Neuronal stem cell (in vitro differentiated cells): ENCODE data around the gene SHISAL1.

ENCODE experiments used
- DNase-seq: peaks from one replicate; pipeline ENCODE4 v3.0.0-alpha.2; 2013; ENCODE audit warnings: low spot score
- H2AFZ ChIP-seq: one replicate; pipeline ENCODE4 v1.6.1; 2013; ENCODE audit warnings: mild to moderate bottlenecking, low read length, inconsistent platforms
- H2AK5ac ChIP-seq: 2 replicates; pipeline ENCODE4 v1.6.1; 2013; ENCODE audit warnings: low read depth, mild to moderate bottlenecking, inconsistent platforms, low read length, moderate library complexity, mixed read lengths
- H2BK120ac ChIP-seq: 2 replicates; pipeline ENCODE4 v1.6.1; 2013; ENCODE audit warnings: low read depth, mild to moderate bottlenecking, inconsistent platforms, low read length, moderate library complexity, mixed read lengths
- H2BK12ac ChIP-seq: one replicate; pipeline ENCODE4 v1.6.1; 2013; ENCODE audit warnings: low read length, inconsistent platforms
- H2BK15ac ChIP-seq: 2 replicates; pipeline ENCODE4 v1.6.1; 2013; ENCODE audit warnings: mild to moderate bottlenecking, low read length, inconsistent platforms, mixed read lengths
- H2BK5ac ChIP-seq: one replicate; pipeline ENCODE4 v1.6.1; 2013; ENCODE audit warnings: inconsistent platforms, mild to moderate bottlenecking, low read length, moderate library complexity
- H3K14ac ChIP-seq: one replicate; pipeline ENCODE4 v1.6.1; 2013; ENCODE audit warnings: low read length, inconsistent platforms
- H3K18ac ChIP-seq: 2 replicates; pipeline ENCODE4 v1.6.1; 2013; ENCODE audit warnings: low read length, inconsistent platforms
- H3K23ac ChIP-seq: 2 replicates; pipeline ENCODE4 v1.6.1; 2013; ENCODE audit warnings: low read depth, mild to moderate bottlenecking, mixed read lengths, low read length, inconsistent platforms; ENCODE audit not compliant: poor library complexity
- H3K27ac ChIP-seq: replicated peaks from 3 replicates; pipeline ENCODE4 v1.5.1; 2013; ENCODE audit warnings: low read length, inconsistent platforms
- H3K27me3 ChIP-seq, 3 experiments: 2 replicates each; pipeline ENCODE4 v1.6.1; 2013; ENCODE audit warnings: low read length in 3 of 3, mild to moderate bottlenecking in 2 of 3, inconsistent platforms in 1 of 3, low read depth in 1 of 3, mixed read lengths in 1 of 3, moderate library complexity in 1 of 3; ENCODE audit not compliant: control insufficient read depth in 3 of 3, insufficient read depth in 3 of 3
- H3K36me3 ChIP-seq, 2 donors: replicated peaks in 1 of 2; 2 replicates each; pipeline ENCODE4 v1.6.1; 2013; ENCODE audit warnings: low read length in 2 of 2; ENCODE audit not compliant: control insufficient read depth in 2 of 2, insufficient read depth in 2 of 2
- H3K4ac ChIP-seq: 2 replicates; pipeline ENCODE4 v1.6.1; 2013; ENCODE audit warnings: inconsistent platforms, mild to moderate bottlenecking, low read length, moderate library complexity
- H3K4me1 ChIP-seq, 2 donors: 1 replicate in 1 of 2; 2 replicates in 1 of 2; pipeline ENCODE4 v1.6.1; 2013; ENCODE audit warnings: low read length in 2 of 2, low read depth in 1 of 2; ENCODE audit not compliant: control insufficient read depth in 2 of 2, insufficient read depth in 1 of 2
- H3K4me2 ChIP-seq: one replicate; pipeline ENCODE4 v1.6.1; 2013; ENCODE audit warnings: mild to moderate bottlenecking, low read length, inconsistent platforms; ENCODE audit not compliant: insufficient read depth, poor library complexity, severe bottlenecking
- H3K4me3 ChIP-seq, 2 donors: 2 replicates each; pipeline ENCODE4 v1.5.1; 2013; ENCODE audit warnings: low read length in 2 of 2, mild to moderate bottlenecking in 2 of 2, inconsistent platforms in 1 of 2, moderate library complexity in 1 of 2
- H3K79me1 ChIP-seq: one replicate; pipeline ENCODE4 v1.6.1; 2013; ENCODE audit warnings: low read depth, mild to moderate bottlenecking, inconsistent platforms, low read length, moderate library complexity
- H3K9ac ChIP-seq: one replicate; pipeline ENCODE4 v1.6.1; 2013; ENCODE audit warnings: mild to moderate bottlenecking, low read depth, low read length, inconsistent platforms; ENCODE audit not compliant: poor library complexity
- H3K9me3 ChIP-seq, 2 donors: replicated peaks in 1 of 2; 2 replicates each; pipeline versions ENCODE3 to v1.6.1; 2013; ENCODE audit warnings: low read length in 2 of 2, mild to moderate bottlenecking in 2 of 2, inconsistent platforms in 1 of 2, low read depth in 1 of 2, mixed read lengths in 1 of 2, moderate library complexity in 1 of 2; ENCODE audit not compliant: control insufficient read depth in 2 of 2, insufficient read depth in 1 of 2
- H4K8ac ChIP-seq: one replicate; pipeline ENCODE4 v1.6.1; 2013; ENCODE audit warnings: low read depth, mild to moderate bottlenecking, inconsistent platforms, low read length, moderate library complexity
- H4K91ac ChIP-seq: one replicate; pipeline ENCODE4 v1.6.1; 2013; ENCODE audit warnings: low read length, low read depth, mild to moderate bottlenecking, inconsistent platforms; ENCODE audit not compliant: poor library complexity
- WGBS, 2 donors: extraction: QIAGEN DNeasy Blood & Tissue Kit; methylation state at CpG; one replicate each; pipeline ENCODE4 v1.1.7; 2013; ENCODE audit warnings: missing lambda C conversion rate in 2 of 2, mixed read lengths in 1 of 2; ENCODE audit not compliant: insufficient read length in 2 of 2, insufficient replicate concordance in 1 of 2; ENCODE audit errors: extremely low coverage in 2 of 2; 5-methylcytosine and 5-hydroxymethylcytosine counted together

SHISAL1 gene

DNA sequence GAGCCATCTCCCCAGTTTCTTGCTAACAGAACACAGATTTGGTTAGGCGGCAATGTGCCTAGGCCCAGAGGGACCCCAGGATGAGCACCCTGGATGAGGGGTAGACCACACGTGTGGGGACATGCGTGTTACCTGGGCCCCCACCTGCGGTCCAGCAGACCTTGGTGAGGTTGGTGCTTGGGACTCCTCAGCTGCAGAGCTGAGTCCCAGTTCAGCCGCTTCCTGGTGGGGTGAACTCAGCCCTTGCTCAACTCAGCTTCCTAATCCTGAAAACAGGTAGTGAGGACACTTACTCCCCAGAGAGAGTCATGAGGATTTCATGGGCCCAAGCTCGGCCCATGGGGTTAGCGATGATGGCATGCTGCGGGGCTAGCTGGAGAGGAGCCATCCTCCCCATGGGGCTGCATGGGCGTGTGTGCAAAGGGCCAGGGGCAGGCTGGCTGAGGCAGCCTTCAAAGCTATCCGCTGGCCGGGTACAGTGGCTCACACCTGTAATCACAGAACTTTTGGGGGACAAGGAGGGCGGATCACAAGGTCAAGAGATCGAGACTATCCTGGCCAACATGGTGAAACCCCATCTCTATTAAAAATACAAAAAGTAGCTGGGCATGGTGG, 46.9 kb upstream of the SHISAL1 start:
- no CpG with 5 or more reads among the region's 13 CpGs for WGBS, 2 donors
- no peaks in the 10 kb centered on the region for H3K79me1 ChIP-seq
- H2BK120ac ChIP-seq = peak overlapping the region; percentile 35
- H2AK5ac ChIP-seq = peak overlapping the region; percentile 93
- no peaks in the 10 kb centered on the region for H3K36me3 ChIP-seq
- H3K4me3 ChIP-seq = no peak overlapping the region
- H2BK5ac ChIP-seq = no peak overlapping the region
- H2BK15ac ChIP-seq = peak overlapping the region; percentile 81
- H3K4me2 ChIP-seq = no peak overlapping the region
- no peak overlapping the region for H3K14ac ChIP-seq
- H3K9me3 ChIP-seq = no peaks in the 10 kb centered on the region
- H2AFZ ChIP-seq = no peak overlapping the region
- H4K8ac ChIP-seq = no peak overlapping the region
- H3K23ac ChIP-seq = no peak overlapping the region
- H3K18ac ChIP-seq = peak overlapping the region; percentile 41
- peaks cover 6 to 22% of the 10 kb centered on the region in 2 donors for H3K4me1 ChIP-seq
- no peak overlapping the region for H4K91ac ChIP-seq
- H3K27me3 ChIP-seq = peaks cover 0 to 28% (median 0%) of the 10 kb centered on the region in 3 experiments
- no peak overlapping the region for H3K4ac ChIP-seq
- peak overlapping the region; percentile 63 for H2BK12ac ChIP-seq
- H3K27ac ChIP-seq = no peak overlapping the region
- no peak for DNase-seq
- H3K9ac ChIP-seq = peak overlapping the region; percentile 25

GRCh38 chr22:44358709-44359440, 46.1 kb upstream of the SHISAL1 start:
- Histone ChIP-seq H3K79me1 (no peaks in the 10 kb centered on the region), H2BK12ac (peak overlapping the region; percentile 63), H3K14ac (no peak overlapping the region), H3K4me2 (no peak overlapping the region), H2BK5ac (no peak overlapping the region), H3K9ac (peak overlapping the region; percentile 25), H3K27ac (no peak overlapping the region), H3K27me3 (peaks cover 0 to 28% (median 0%) of the 10 kb centered on the region in 3 experiments), H3K9me3 (no peaks in the 10 kb centered on the region), H3K4ac (no peak overlapping the region), H2AK5ac (peak overlapping the region; percentile 93), H3K18ac (peak overlapping the region; percentile 41), H4K91ac (no peak overlapping the region), H4K8ac (no peak overlapping the region), H3K36me3 (no peaks in the 10 kb centered on the region), H3K4me3 (no peak overlapping the region), H2BK120ac (peak overlapping the region; percentile 35), H3K4me1 (peaks cover 6 to 19% of the 10 kb centered on the region in 2 donors), H3K23ac (no peak overlapping the region), H2BK15ac (no peak overlapping the region), H2AFZ (no peak overlapping the region)
- no peak for DNase-seq
- no CpG with 5 or more reads among the region's 17 CpGs for WGBS, 2 donors

- Histone ChIP-seq H2BK12ac (no peak overlapping the region), H3K23ac (no peak overlapping the region), H2BK120ac (no peak overlapping the region), H2AFZ (peak overlapping the region; percentile 56), H3K27me3 (peaks cover 0 to 27% (median 0%) of the 10 kb centered on the region in 3 experiments), H3K14ac (no peak overlapping the region), H4K8ac (no peak overlapping the region), H2BK15ac (no peak overlapping the region), H3K4me1 (peaks cover 6 to 17% of the 10 kb centered on the region in 2 donors), H3K4me2 (no peak overlapping the region), H3K27ac (no peak overlapping the region), H3K36me3 (no peaks in the 10 kb centered on the region), H2AK5ac (no peak overlapping the region), H3K18ac (peak overlapping the region; percentile 0), H3K9me3 (no peaks in the 10 kb centered on the region), H3K4me3 (no peak overlapping the region), H3K79me1 (no peaks in the 10 kb centered on the region), H3K9ac (no peak overlapping the region), H3K4ac (no peak overlapping the region), H4K91ac (no peak overlapping the region), H2BK5ac (no peak overlapping the region)
- DNase-seq = no peak
- no CpG with 5 or more reads among the region's 19 CpGs for WGBS, 2 donors
Measured at GRCh38 chr22:44357966-44358465, 45.3 kb upstream of the SHISAL1 start.

GRCh38 chr22:44357296-44357965, 44.7 kb upstream of the SHISAL1 start:
- H2BK12ac ChIP-seq = no peak overlapping the region
- H4K8ac ChIP-seq = no peak overlapping the region
- no peak overlapping the region for H3K27ac ChIP-seq
- no peak overlapping the region for H2AK5ac ChIP-seq
- H3K14ac ChIP-seq = no peak overlapping the region
- no peak overlapping the region for H3K4ac ChIP-seq
- H3K36me3 ChIP-seq = no peaks in the 10 kb centered on the region
- no peak overlapping the region for H2BK5ac ChIP-seq
- no peak overlapping the region for H4K91ac ChIP-seq
- no peak overlapping the region for H3K4me3 ChIP-seq
- no peak overlapping the region for H2BK15ac ChIP-seq
- peaks cover 10 to 23% of the 10 kb centered on the region in 2 donors for H3K4me1 ChIP-seq
- DNase-seq = no peak
- peak overlapping the region; percentile 56 for H2AFZ ChIP-seq
- no peak overlapping the region for H3K4me2 ChIP-seq
- H3K23ac ChIP-seq = no peak overlapping the region
- H3K18ac ChIP-seq = peak overlapping the region; percentile 0
- H3K79me1 ChIP-seq = no peaks in the 10 kb centered on the region
- H2BK120ac ChIP-seq = no peak overlapping the region
- no CpG with 5 or more reads among the region's 10 CpGs for WGBS, 2 donors
- H3K27me3 ChIP-seq = peaks cover 0 to 24% (median 0%) of the 10 kb centered on the region in 3 experiments
- H3K9me3 ChIP-seq = no peaks in the 10 kb centered on the region
- H3K9ac ChIP-seq = no peak overlapping the region
